HepG2 (cell line): ENCODE data around the gene ITGB5. TPM values are rescaled to one million over a fixed set of nuclear protein-coding genes. Genes with fewer than 3 reads are reported as not detected.
A peak's percentile ranks its signal among the peaks of the same experiment; 100 is the strongest.

ENCODE experiments used
- AHDC1 ChIP-seq: sonication (generic); formaldehyde crosslinking; IDR thresholded peaks from 2 replicates; pipeline ENCODE4 v1.5.1; 2020; ENCODE audit warnings: mild to moderate bottlenecking, missing genetic modification reagents, borderline replicate concordance
- BATF2 ChIP-seq: sonication (generic); formaldehyde crosslinking; IDR thresholded peaks from 2 replicates; pipeline ENCODE4 v1.8.0; 2022; ENCODE audit warnings: mild to moderate bottlenecking, missing genetic modification reagents, moderate library complexity
- HNRNPL ChIP-seq: fragments of 200-400 bp; formaldehyde crosslinking; IDR thresholded peaks from 2 replicates; pipeline ENCODE4 v1.6.1; 2017; ENCODE audit warnings: mild to moderate bottlenecking, low read depth, low read length
- KDM2A ChIP-seq: sonication (generic); formaldehyde crosslinking; IDR thresholded peaks from 2 replicates; pipeline ENCODE4 v1.4.0; 2020; ENCODE audit warnings: low read depth, missing genetic modification reagents, borderline replicate concordance
- KLF12 ChIP-seq: sonication (generic); formaldehyde crosslinking; IDR thresholded peaks from 2 replicates; pipeline ENCODE4 v1.4.0; 2020; ENCODE audit warnings: missing genetic modification reagents, borderline replicate concordance
- KLF15 ChIP-seq: sonication (generic); formaldehyde crosslinking; IDR thresholded peaks from 2 replicates; pipeline ENCODE4 v1.8.1; 2023; ENCODE audit warnings: borderline replicate concordance, mild to moderate bottlenecking, inconsistent platforms, missing genetic modification reagents, mixed read lengths
- KMT2B ChIP-seq: IDR thresholded peaks from 2 replicates; pipeline ENCODE4 v1.6.1; 2016; ENCODE audit warnings: missing genetic modification reagents, missing compliant biosample characterization
- MTERF4 ChIP-seq: sonication (generic); formaldehyde crosslinking; IDR thresholded peaks from 2 replicates; pipeline ENCODE4 v1.8.0; 2023; ENCODE audit warnings: mild to moderate bottlenecking, missing genetic modification reagents
- NFKB2 ChIP-seq: sonication (generic); formaldehyde crosslinking; IDR thresholded peaks from 2 replicates; pipeline ENCODE4 v1.4.0; 2020; ENCODE audit warnings: missing genetic modification reagents, borderline replicate concordance
- NR2F2 ChIP-seq: IDR thresholded peaks from 2 replicates; pipeline ENCODE4 v1.6.1; 2012; ENCODE audit warnings: low read depth, inconsistent platforms, borderline replicate concordance
- PTBP1 ChIP-seq: fragments of 200-400 bp; formaldehyde crosslinking; IDR thresholded peaks from 2 replicates; pipeline ENCODE4 v1.6.1; 2018; ENCODE audit warnings: low read length, low read depth; ENCODE audit not compliant: poor library complexity, severe bottlenecking
- SMAD9 ChIP-seq: sonication (generic); formaldehyde crosslinking; IDR thresholded peaks from 2 replicates; pipeline ENCODE4 v1.5.1; 2020; ENCODE audit warnings: mild to moderate bottlenecking, missing genetic modification reagents
- SYNCRIP ChIP-seq: fragments of 200-400 bp; formaldehyde crosslinking; IDR thresholded peaks from 2 replicates; pipeline ENCODE4 v1.6.1; 2018; ENCODE audit warnings: mild to moderate bottlenecking, low read depth, low read length; ENCODE audit not compliant: insufficient read depth
- ZNF121 ChIP-seq: sonication (generic); formaldehyde crosslinking; IDR thresholded peaks from 2 replicates; pipeline ENCODE4 v1.5.0; 2020; ENCODE audit warnings: mild to moderate bottlenecking, missing genetic modification reagents
- ZNF326 ChIP-seq: sonication (generic); formaldehyde crosslinking; IDR thresholded peaks from 2 replicates; pipeline ENCODE4 v1.4.0; 2020; ENCODE audit warnings: missing genetic modification reagents, borderline replicate concordance
- ZNF337 ChIP-seq: sonication (generic); formaldehyde crosslinking; IDR thresholded peaks from 2 replicates; pipeline ENCODE4 v1.5.1; 2020; ENCODE audit warnings: missing genetic modification reagents, low read depth, mild to moderate bottlenecking, borderline replicate concordance
- ZNF513 ChIP-seq: sonication (generic); formaldehyde crosslinking; conservative IDR thresholded peaks from 2 replicates; pipeline ENCODE4 v1.5.0; 2020; ENCODE audit warnings: missing genetic modification reagents
- ZNF546 ChIP-seq: sonication (generic); formaldehyde crosslinking; conservative IDR thresholded peaks from 2 replicates; pipeline ENCODE4 v1.8.1; 2023; ENCODE audit warnings: mild to moderate bottlenecking, missing genetic modification reagents
- ZNF644 ChIP-seq: IDR thresholded peaks from 2 replicates; pipeline ENCODE4 v1.6.1; 2016; ENCODE audit warnings: low read depth
- ZNF720 ChIP-seq: sonication (generic); formaldehyde crosslinking; IDR thresholded peaks from 2 replicates; pipeline ENCODE4 v1.4.0; 2020; ENCODE audit warnings: missing genetic modification reagents
- ZNF772 ChIP-seq: sonication (generic); formaldehyde crosslinking; IDR thresholded peaks from 2 replicates; pipeline ENCODE4 v1.5.0; 2020; ENCODE audit warnings: mild to moderate bottlenecking, missing genetic modification reagents
- ZNF780A ChIP-seq: sonication (generic); formaldehyde crosslinking; IDR thresholded peaks from 2 replicates; pipeline ENCODE4 v1.8.0; 2022; ENCODE audit warnings: mild to moderate bottlenecking, missing genetic modification reagents, moderate library complexity
- ZSCAN30 ChIP-seq: sonication (generic); formaldehyde crosslinking; IDR thresholded peaks from 2 replicates; pipeline ENCODE4 v1.5.0; 2020; ENCODE audit warnings: mild to moderate bottlenecking, missing genetic modification reagents
- polyA plus RNA-seq, 8 experiments: library from polyadenylated mRNA; depleted of rRNA in 3 of 8; stranded (reverse) in 7 of 8; unstranded in 1 of 8; fragments of >200 nt; fragmentation: Illumina TruSeq in 4 of 8; extraction: Trizol in 4 of 8; gene quantifications; 2 replicates each; pipeline versions ENCODE4 v1.2.1 to v1.2.3, GENCODE V29; 2011 to 2016; ENCODE audit warnings: low read depth in 4 of 8, missing spikeins in 1 of 8, mixed read lengths in 1 of 8; ENCODE audit not compliant: insufficient read depth in 1 of 8
- total RNA-seq, 5 experiments: library from RNA; depleted of rRNA; stranded (reverse); fragments of >200 nt; fragmentation: Illumina TruSeq; extraction: Trizol; gene quantifications; 2 replicates each; pipeline ENCODE4 v1.2.3, GENCODE V29; 2016; ENCODE audit warnings: low read depth in 1 of 5

ITGB5 gene
- total and polyA plus RNA-seq, 2 of the 13 experiments (the other 11 are each of a cell fraction or from before 2014, with no cell fraction given): 74.1 to 343 TPM

GRCh38 chr3:124837730-124838186, 49.4 kb downstream of the ITGB5 start (continued):
- TF ChIP-seq ZNF513 (CRISPR knock-in tag): no peak
- TF ChIP-seq HNRNPL: no peak
- TF ChIP-seq KLF12 (CRISPR knock-in tag): no peak
- no peak for TF ChIP-seq ZNF546
- no peak for TF ChIP-seq ZNF337
- no peak for TF ChIP-seq ZNF720
- TF ChIP-seq PTBP1: no peak
- no peak for TF ChIP-seq BATF2 (CRISPR knock-in tag)
- TF ChIP-seq MTERF4 (CRISPR knock-in tag): no peak
- peak; percentile 49; the same call in 1 of the 2 replicates for TF ChIP-seq KMT2B
- peak; percentile 68; the same call in 1 of the 2 replicates for TF ChIP-seq ZNF121 (CRISPR knock-in tag)
- TF ChIP-seq NFKB2 (CRISPR knock-in tag): no peak
- peak; percentile 84; the same call in 1 of the 2 replicates for TF ChIP-seq NR2F2
- no peak for TF ChIP-seq ZSCAN30 (CRISPR knock-in tag)
- no peak for TF ChIP-seq ZNF780A (CRISPR knock-in tag)
- no peak for TF ChIP-seq KLF15 (CRISPR knock-in tag)
- peak; percentile 74; the same call in 1 of the 2 replicates for TF ChIP-seq AHDC1
- TF ChIP-seq KDM2A (CRISPR knock-in tag): peak; percentile 65; the same call in 1 of the 2 replicates
- TF ChIP-seq SMAD9 (CRISPR knock-in tag): no peak
- no peak for TF ChIP-seq ZNF644 (CRISPR knock-in tag)
- no peak for TF ChIP-seq ZNF326 (CRISPR knock-in tag)
- TF ChIP-seq SYNCRIP: no peak
- peak; percentile 70; the same call in 1 of the 2 replicates for TF ChIP-seq ZNF772 (CRISPR knock-in tag)
